ENCODE results near the gene AMBRA1.

Gene AMBRA1

GRCh38 chr11:46577058-46577457 is 16.8 kb downstream of the AMBRA1 start:
- no peak for DNase-seq (ENCODE audit: low read depth in 2 of 2)

- DNase-seq (ENCODE audit: low read depth in 2 of 2): no peak
Observed at GRCh38 chr11:46574656-46575055, 19.2 kb downstream of the AMBRA1 start.

GRCh38 chr11:46570790-46571398 is 22.9 kb downstream of the AMBRA1 start:
- DNase-seq (ENCODE audit: low read depth in 2 of 2): no peak

GRCh38 chr11:46565232-46565840 is 28.5 kb downstream of the AMBRA1 start:
- DNase-seq (ENCODE audit: low read depth in 2 of 2): no peak

GRCh38 chr11:46564459-46564858 is 29.4 kb downstream of the AMBRA1 start:
- DNase-seq (ENCODE audit: low read depth in 2 of 2): no peak

- DNase-seq (ENCODE audit: low read depth in 2 of 2): no peak
Observed at GRCh38 chr11:46562527-46562926, 31.3 kb downstream of the AMBRA1 start.

GRCh38 chr11:46560300-46560991 is 33.4 kb downstream of the AMBRA1 start:
- DNase-seq (ENCODE audit: low read depth in 2 of 2): no peak

- DNase-seq (ENCODE audit: low read depth in 2 of 2): no peak
Observed at GRCh38 chr11:46559815-46560214, 34.0 kb downstream of the AMBRA1 start.

GRCh38 chr11:46557684-46558151 is 36.1 kb downstream of the AMBRA1 start:
- DNase-seq (ENCODE audit: low read depth in 2 of 2): no peak

- DNase-seq (ENCODE audit: low read depth in 2 of 2): no peak
Observed at GRCh38 chr11:46555267-46556054, 38.4 kb downstream of the AMBRA1 start.

- DNase-seq (ENCODE audit: low read depth in 2 of 2): no peak
Observed at GRCh38 chr11:46554213-46555147, 39.3 kb downstream of the AMBRA1 start.

GRCh38 chr11:46553814-46554212 is 40.0 kb downstream of the AMBRA1 start:
- no peak for DNase-seq (ENCODE audit: low read depth in 2 of 2)

GRCh38 chr11:46551261-46551660 is 42.6 kb downstream of the AMBRA1 start:
- no peak for DNase-seq (ENCODE audit: low read depth in 2 of 2)

- no peak for DNase-seq (ENCODE audit: low read depth in 2 of 2)
Observed at GRCh38 chr11:46547579-46547978, 46.2 kb downstream of the AMBRA1 start.

GRCh38 chr11:46543564-46543963 is 50.3 kb downstream of the AMBRA1 start:
- DNase-seq (ENCODE audit: low read depth in 2 of 2): no peak

GRCh38 chr11:46541593-46542371 is 52.0 kb downstream of the AMBRA1 start:
- no peak for DNase-seq (ENCODE audit: low read depth in 2 of 2)

- no peak for DNase-seq (ENCODE audit: low read depth in 2 of 2)
Observed at GRCh38 chr11:46540807-46541206, 53.0 kb downstream of the AMBRA1 start.

- peak; percentile 14 to 31 for DNase-seq (ENCODE audit: low read depth in 2 of 2)
Observed at GRCh38 chr11:46537537-46538295, 56.1 kb downstream of the AMBRA1 start.

GRCh38 chr11:46537121-46537520 is 56.7 kb downstream of the AMBRA1 start:
- DNase-seq (ENCODE audit: low read depth in 2 of 2): no peak

GRCh38 chr11:46535688-46536087 is 58.1 kb downstream of the AMBRA1 start:
- DNase-seq (ENCODE audit: low read depth in 2 of 2): no peak
